GM19043 (cell line): Measurements from ENCODE around the gene IL32.

Experiments used
- ATAC-seq: cut with Tn5 transposase; IDR thresholded peaks from one replicate; pipeline ENCODE4 v1.9.1; 2021; ENCODE audit warnings: low read depth; ENCODE audit not compliant: unreplicated experiment

IL32 gene

GRCh38 chr16:3112881-3113574 lies 47.6 kb downstream of the IL32 start:
- no peak for ATAC-seq

- no peak for ATAC-seq
Measured at GRCh38 chr16:3113765-3114479, 48.5 kb downstream of the IL32 start.

- no peak for ATAC-seq
Measured at GRCh38 chr16:3115003-3115402, 49.6 kb downstream of the IL32 start.

GRCh38 chr16:3115561-3115960 lies 50.1 kb downstream of the IL32 start:
- ATAC-seq: no peak

- no peak for ATAC-seq
Measured at GRCh38 chr16:3118204-3118790, 52.9 kb downstream of the IL32 start.

- no peak for ATAC-seq
Measured at GRCh38 chr16:3118846-3119245, 53.4 kb downstream of the IL32 start.
